ENCODE results near the gene EFNB2.

EFNB2 gene, protein sequence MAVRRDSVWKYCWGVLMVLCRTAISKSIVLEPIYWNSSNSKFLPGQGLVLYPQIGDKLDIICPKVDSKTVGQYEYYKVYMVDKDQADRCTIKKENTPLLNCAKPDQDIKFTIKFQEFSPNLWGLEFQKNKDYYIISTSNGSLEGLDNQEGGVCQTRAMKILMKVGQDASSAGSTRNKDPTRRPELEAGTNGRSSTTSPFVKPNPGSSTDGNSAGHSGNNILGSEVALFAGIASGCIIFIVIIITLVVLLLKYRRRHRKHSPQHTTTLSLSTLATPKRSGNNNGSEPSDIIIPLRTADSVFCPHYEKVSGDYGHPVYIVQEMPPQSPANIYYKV

DNA sequence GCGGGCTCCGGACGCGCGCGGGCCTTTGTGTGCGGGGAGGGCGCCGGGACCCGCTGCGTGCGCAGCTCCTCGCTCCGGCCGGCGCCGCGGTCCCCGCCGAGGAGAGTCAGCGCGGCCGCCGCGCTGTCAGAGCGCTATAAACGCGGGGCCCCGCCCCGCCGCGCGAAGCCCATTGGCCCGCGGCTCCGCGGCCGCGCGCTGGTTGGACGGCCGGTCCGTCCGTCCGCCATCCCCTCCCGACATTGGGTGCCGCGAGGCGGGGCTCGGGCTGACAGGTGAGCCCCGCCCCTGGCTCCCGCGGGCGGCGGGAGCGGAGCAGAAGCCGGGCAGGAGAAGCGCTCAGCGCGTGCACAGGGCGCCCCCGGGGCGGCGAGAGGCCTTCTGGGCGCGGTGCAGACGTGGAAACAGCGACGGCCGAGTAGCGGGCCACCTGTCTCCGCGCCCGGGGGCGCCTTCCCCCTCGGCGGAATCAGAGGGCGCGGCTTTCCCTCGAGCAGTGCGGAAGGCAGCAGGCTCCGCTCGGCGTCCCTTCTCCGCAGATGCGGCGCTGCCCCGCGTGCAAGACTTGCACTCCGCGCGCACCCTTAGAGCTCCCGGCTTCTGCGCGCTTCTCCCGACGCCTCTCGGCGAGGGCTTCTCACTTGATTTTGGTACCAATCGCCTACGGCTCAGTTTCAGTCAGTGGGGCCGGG, at the start of gene EFNB2:
Gene EFNB2, minus strand, starts transcription at position 111 of the 692 bp plus-strand sequence. CDS start 698 bp downstream, outside the sequence.
- FAIRE-seq, result no peak

DNA sequence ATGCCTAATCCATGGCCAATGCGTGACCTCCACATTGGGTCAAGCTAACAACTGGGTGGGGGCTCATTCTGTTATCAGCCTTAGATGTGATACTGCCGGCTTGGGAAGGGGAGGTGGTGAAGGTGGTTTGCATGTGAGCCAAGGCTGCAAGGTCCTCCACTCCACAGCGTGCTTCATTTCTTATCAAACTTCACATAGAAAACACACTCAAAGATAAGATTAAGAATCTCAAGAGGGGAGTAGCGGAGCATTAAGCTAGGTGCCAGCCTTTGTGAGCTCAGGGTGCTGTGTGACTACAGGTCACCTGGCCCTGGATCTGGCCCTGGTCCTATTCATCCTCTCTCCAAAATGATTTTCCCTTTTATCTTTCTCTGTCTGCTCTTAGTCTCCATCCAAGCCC, 45.8 kb upstream of the EFNB2 start:
- FAIRE-seq, result no peak

DNA sequence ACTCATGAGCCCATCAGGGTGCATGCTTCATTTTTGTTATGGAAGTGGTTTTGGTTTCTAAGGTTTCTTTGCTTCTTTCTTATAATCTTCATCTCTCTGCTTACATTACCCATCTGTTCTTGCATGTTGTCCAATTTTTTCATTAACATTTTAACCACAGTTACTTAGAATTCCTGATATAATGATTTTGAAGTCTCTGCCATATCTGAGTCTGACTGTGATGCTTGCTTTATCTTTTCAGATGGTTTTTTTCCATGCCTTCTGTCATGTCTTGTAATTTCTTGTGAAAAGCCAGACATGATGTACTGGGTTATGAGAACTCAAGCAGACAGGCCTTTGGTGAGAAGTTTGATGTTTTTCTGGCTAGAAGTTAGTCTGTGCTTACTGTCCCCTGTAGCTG, 40.4 kb upstream of the EFNB2 start:
- no peak for FAIRE-seq

DNA sequence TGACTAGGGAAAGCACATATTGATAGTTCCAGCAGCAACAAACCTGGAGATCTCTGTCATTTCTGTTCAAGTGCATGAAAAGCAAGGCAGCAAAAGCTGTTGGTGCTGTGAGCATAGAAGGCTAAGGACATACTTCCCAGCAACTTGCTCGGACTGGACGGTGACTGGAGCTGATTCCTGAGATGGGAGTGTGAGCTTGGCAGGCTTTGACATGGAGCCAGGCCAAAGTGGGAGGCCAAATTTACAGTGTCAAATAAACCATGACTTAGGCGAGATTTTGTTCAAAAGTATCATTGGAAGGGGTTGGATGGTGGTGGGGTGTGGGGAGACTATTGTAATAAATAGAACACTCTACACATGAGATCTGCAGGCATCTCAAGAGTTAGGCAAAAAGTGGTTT, 38.4 kb upstream of the EFNB2 start:
- no peak for FAIRE-seq

DNA sequence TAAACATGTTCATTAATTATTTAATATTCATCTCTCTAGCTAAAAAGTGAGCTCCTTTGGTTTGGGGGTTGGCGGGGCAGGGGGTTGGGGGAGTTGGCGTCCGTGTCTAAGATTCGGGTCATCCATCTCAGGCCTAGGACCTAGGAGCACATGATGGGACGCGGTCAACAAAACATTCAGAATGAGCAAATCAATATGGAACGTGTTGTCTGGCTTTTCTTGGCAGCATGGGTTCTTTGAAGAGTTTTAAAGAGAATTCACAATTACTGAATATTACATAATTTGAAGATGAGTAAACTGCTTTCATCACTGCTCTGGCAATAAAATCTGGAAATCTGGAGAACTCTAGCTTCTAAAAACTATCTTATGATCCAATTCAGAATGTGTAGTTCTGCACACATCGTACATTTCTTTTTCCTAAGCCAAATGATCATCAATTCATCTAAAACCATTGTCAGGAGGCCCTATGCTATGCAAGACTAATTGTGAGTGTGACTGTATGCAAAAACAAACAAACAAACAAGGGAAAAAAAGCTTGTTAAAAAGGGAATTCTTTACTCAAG, 37.9 kb upstream of the EFNB2 start:
- FAIRE-seq, result peak; percentile 21

DNA sequence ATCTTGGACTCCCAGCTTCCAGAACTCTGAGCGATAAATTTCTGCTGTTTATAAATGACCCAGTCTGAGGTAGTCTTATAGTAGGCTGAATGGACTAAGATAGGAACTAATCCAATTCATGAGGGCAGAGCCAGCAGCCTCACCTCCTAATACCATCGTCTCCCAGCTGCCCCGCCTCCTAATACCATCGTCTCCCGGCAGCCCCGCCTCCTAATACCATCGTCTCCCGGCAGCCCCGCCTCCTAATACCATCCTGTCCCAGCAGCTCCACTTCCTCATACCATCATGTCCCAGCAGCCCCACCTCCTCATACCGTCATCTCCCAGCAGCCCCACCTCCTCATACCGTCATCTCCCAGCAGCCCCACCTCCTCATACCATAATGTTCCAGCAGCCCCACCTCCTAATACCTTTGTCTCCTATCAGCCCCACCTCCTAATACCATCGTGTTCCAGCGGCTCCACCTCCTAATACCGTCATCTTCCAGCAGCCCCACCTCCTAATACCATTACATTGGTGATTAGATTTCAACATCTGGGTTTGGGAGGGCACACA, 34.9 kb upstream of the EFNB2 start:
- FAIRE-seq, result no peak

DNA sequence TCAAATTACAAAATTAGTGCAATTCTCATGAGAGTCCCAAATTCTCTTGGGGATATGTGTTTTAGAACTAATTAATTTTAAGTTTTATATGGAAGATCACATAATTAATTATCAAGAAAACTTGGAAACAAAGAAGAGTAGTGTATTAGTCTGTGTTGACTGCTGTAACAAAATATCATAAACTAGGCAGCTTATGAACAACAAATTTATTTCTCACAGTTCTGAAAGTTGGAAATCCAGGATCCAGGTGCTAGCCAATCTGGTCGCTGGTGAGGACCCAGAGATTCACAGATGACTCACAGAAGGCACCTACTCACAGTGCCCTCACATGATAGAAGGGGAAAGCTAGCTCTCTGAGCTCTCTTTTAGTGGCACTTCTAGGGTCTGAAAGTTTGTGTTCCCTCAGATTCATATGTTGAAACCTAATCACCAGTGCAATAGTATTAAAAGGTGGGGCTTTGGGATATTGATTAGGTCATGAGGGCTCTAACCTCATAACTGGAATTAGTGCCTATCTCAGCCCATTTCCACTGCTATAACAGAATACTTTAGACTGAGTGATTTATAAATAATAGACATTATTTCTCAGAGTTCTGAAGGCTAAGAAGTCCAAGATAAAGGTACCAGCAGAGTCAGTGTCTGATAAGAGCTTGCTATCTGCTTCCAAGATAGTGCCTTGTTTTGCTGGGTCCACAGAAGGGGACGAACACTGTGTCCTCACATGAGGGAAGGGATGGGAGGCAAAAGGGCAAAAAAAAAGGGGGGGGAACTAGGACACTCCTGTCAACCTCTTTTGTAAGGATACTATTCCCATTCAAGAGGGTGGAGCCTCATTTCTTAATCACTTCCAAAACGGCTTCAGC, 34.0 kb upstream of the EFNB2 start:
- no peak for FAIRE-seq

DNA sequence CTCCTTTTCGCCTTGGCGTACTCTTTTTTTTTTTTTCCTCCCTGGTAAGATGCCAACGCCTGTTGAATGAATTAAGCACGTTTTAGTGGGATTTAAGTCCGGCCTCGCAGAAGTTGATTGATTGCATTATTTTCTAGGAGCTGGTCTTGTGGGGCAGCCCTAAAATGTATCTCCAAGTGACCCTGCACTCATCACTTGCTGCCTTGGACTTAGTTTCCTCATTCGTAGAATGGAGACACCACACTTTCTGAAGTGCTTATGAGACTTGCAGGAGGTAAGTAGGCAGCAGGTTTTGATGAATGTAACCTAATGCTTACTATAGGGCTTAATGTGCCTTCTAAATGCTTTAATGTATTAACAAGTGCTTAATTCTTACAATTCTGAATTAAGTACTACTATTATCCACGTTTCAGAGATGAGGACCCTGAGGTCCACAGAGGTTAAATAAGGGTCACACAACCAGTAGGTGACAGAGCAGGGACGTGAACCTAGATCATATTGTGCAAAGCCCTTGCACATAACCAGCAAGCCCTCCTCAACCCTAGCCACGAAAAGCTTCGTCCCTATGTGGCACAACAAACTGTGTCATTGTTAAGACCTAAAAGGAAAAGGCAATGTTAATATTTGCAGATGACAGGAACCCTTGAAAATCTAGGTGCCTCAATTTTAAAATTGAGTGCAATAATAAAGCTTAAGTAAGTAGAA, 33.0 kb upstream of the EFNB2 start:
- no peak for FAIRE-seq

DNA sequence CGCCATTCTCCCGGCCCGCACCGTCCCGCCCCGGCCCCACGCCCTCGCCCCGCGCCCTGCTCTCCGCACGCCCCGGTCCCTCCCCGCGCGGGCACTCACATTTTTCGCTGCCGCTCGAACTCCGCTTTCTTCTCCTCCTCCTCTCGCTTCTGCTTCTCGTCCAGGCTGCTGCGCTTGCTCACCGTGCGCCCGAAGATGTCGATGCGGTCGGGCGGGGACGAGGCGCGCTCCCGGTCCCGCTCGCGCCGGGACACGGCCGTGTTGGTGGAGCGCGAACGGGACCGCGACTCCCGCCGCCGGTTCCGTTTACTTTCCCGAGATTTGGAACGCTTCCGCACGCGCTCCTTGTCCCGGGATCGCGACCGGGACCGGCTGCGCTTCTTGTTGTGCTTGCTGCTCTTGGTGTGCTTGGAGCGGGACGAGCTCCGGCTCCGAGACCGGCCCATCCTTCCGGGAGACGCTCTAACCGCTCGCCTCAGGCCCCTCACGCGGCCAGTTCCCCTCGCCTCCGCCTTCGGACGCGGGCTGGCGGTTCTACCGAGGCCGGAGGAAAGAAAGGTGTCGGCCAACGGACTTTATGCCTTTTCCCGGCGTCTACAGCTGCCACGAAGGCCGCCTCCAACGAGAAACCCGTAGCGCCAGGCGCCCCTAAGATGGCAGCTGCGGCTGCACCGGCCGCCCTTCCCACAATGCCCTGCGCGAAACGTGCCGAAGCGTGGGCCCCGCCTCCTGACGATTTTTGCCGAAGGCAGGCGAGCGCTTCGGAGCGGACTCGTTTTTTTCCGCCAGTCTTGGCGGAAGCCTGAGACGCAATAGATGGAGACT, 32.2 kb upstream of the EFNB2 start, which contains the start of gene ARGLU1:
Gene ARGLU1, minus strand, starts transcription at position 664 of the 825 bp plus-strand sequence. Its CDS starts 218 bp downstream, at position 446.
- peak; percentile 96 for FAIRE-seq

DNA sequence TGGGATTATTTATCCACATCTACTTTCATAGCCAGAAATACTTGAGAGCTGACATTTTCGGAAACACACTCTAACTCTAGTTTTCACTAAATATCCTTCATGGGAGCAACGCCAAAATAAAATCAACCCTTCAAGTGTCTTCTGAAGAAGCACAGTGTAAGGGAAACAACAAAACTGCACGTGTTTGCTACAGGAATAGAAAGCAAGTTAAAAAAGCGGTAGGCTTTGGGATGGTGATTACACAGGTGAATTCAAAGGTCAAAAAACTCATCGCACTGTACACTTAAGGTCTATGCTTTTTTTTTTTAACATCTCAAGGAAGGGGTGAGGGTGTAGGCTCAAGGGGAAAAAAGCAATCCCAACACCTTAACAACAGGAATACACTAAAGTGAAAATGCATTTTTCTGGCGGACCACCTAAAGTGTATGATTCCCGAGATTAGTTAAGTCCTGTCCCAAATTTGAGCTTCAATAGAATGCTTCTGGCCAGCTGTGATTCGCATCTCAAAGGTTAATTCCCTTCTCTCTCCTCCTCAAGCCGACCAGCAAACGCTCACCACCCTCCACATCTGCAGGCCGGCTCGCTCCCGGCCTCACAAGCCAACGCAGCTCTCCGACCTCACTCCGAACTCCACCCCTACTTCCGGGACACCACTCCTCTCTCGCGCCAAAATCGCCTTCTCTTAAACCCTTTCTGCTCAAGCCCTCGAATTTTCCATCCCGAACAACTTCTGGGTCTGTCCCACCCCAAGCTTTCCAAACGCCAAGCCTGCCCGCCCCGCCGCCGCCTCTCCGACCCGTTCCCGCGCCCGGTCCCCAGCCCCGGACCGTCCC, 31.4 kb upstream of the EFNB2 start:
- no peak for FAIRE-seq

DNA sequence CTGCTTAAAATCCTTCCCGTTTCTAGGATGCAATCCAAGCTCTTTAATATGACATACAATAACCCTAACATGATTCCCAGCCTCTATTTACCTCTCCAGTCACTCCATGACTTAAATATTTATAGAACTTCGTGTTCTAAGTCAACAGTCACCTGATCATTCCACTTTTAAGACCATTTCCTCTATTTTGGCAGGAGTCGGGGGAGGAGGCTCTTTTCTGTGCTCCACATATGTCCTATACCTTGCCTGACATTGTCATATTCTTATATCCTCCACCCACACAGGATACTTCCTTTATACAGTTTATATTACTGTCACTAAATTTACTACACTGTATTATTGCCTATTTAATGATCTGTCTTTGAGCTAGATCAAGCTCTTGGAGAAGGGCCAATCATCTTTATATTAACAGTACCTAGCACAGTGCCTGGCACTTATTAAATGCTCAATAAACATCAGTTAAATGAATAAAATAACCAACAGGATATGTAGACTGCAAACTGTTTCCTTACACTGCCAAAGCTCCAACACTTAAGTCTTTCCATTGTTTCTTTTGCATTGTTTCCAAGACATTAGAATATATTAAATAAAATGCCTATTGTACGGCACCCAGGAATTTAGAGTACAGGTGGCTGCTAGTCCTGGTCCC, 29.8 kb upstream of the EFNB2 start:
- no peak for FAIRE-seq

DNA sequence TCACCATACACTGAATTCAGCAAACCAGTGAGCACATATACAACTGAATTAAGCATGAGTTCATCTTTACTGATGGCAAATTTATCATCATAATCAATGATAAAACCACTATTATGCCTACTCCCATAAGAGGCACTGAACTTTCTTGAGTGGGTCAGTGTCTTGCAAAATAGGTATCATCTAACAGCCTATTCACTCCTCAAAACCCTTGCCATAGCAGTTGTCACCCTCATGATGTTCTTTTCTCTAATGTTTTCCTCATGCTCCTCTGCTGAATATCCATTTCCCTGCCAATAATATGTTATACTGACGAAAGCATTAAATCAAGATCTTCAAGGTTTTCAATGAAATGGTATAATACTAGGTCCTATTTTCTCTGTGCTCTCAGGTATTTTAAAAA, 26.8 kb upstream of the EFNB2 start:
- no peak for FAIRE-seq

DNA sequence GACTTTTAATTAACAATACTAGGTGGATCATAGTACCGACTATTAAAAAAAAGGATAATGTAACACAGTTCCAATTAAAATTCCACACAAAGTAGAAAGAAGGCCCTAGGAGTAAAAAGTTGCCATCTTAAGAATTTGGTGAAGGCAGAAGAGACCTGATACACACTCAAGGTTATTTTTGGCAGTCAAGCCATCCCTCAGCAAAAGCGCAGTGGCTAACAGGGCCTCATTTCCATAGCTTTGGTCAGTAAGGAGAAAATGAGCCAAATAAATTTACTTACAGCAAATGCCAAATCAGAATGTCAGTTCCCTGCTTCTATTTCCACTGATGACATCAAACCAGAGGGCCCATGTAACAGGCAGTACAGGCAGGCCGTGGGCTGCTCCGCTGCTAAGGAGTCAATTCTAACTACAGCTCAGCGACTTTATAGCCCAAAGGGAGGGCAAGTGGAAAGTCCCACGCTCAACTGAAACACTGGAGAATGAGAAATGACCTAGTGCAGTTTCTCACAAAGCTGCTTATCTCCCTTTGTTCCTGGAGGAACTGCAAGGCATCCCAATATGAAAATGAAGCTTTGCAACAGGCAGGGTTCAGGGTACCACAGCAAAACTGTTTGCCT, 26.2 kb upstream of the EFNB2 start:
- no peak for FAIRE-seq

DNA sequence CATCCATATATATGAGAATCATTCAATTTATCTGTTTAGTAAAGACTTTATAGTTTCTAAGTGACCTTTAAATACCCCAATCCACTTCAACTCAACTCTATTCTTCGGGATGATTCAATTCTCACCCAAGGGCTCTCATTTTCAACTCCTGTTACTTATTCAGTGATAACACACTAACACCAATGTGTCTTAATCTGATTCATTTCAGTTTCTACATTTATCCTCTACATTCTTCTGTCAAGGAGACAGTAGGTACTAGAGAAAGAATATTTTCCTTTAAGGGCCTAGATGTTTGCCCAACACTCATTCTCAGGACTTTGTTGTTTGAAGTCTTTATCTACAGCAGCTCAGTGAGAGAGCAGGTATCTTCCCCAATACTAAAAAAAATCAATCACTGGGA, 25.4 kb upstream of the EFNB2 start:
- no peak for FAIRE-seq

DNA sequence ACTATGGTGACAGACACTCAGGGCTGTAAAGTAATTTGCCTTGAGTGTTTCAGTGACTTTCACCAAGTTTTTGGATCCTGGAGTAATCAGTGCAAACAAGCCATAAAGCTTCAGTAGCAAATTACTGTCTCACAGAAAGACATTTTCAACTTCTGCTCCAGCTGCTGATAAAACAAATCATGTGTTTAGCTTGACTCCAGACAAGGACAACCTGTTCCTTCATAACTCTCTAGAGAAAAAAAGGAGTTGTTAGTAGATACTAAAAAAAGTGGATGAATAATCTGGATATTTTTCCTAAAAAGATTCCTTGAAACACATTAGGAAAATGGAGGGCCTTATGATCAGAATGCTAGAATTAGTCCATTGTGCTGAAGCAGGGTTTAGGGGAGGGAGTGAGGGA, 23.1 kb upstream of the EFNB2 start:
- no peak for FAIRE-seq

DNA sequence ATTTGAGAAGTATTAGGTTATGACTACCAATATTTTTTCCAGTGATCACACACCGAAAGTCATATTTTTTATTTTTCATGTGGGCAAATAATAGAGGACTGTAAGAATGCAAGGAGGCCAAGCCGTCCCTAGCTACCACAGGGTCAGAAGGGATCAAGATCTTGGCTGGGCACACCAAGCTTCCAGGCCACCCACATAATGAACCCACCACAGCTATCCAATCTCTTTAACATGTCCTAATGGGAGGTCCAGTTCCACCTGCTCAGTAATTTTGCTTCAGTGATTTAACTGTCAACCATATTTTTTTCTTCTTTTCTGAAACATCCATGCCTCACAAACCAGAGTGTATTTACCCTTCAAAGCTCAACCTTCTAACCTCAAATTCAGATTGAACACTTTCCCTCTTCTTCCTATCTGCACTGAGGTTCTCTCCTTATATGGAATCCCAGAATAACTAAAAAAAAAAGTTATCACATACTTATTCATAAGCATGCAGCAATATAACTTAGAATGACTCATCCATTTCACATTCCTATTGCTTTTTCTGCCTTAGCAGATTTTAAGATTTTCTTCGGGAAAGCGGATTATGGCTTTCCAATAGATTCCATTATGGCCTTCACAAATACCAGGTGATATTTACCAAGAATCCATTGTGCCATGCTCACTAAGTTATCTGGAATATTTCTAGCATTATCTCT, 20.3 kb upstream of the EFNB2 start:
- no peak for FAIRE-seq

DNA sequence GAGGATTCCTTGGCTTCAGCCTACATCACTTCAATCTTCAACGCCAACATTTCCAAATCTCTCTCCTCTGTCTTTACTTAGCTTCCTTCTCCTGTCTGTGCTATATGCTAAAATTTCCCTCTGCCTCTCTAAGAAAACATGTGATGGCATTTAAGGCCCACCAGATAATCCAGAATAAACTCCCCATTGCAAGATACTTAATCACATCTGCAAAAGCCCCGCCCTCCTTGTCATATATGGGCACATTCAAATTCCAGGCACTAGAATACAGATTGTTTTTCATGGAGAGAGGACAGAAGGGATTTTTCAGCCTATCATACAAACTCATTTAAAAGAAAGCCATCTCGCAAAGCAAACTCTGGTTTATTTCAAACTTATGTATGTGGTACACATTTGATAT, 16.3 kb upstream of the EFNB2 start:
- FAIRE-seq, result no peak

DNA sequence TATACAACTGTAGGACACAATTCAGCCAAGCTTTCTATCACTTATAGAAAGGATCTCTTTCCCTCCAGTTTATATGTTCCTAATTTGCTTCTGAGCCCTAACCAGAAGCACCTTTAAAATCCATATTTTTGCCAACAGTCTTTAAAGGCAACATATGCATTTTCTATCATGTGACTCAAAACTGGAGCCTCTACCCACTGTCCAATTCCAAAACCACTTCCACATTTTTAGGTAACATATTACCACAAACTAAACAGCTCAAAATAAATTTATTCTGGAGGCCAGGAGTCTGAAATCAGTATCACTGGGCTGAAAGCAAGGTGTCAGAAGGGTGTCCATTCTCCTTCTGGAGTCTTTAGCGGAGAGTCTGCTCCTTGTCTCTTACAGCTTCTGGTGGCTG, 15.9 kb upstream of the EFNB2 start:
- no peak for FAIRE-seq

Data from endometrium (tissue), 2 donors.